GM19239 (cell line): ENCODE results near the gene CASP6.

ENCODE experiments used
- DNase-seq: peaks from one replicate; pipeline ENCODE4 v3.0.0; 2011; ENCODE audit warnings: low spot score; ENCODE audit not compliant: insufficient read length
- FAIRE-seq: peaks from 2 replicates; lab custom pipeline; 2011; peaks lifted over from hg19 to GRCh38; lab: Jason Lieb, UNC

CASP6 gene

DNA sequence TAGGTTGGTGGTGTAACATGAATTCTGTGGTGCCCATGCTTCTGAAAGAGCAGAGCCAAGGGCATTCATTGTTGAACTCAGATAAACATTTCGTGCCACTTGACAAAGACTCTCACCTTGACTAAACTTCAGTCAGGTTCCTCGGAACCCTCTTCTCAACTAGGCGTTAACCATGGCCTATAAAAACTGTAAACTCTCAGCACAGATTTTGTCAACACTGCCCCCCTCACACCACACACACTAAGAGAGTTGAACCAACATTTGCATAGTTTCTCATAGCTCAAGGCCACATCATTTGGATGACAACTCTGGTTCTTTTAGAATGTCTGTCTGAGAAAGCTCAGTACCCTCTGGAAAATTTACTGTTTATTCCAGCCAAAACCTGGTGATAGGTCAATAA, 28.1 kb downstream of the CASP6 start:
- no peak for DNase-seq

DNA sequence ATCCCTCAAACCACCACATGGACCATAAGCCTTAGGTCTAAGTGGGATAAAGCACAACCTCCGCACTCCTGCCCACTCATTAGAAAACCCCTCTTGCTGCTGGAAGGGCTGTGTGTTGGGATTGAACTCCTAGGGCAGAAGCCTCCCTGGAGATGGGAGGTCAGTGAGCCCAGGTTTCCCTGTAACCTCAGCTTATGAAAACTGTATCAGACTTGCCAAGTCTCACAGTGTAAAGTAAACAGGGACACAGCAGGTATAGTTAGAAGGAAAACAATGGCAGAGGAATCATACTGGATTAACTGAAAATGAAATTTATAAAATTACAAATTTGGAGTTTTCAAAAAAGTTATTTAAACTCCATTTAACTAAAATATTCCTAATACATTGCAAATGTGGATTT, 29.9 kb downstream of the CASP6 start:
- no peak for FAIRE-seq
- no peak for DNase-seq

More for the DNA sequence above, 28.1 kb downstream of the CASP6 start:
- FAIRE-seq = no peak

DNA sequence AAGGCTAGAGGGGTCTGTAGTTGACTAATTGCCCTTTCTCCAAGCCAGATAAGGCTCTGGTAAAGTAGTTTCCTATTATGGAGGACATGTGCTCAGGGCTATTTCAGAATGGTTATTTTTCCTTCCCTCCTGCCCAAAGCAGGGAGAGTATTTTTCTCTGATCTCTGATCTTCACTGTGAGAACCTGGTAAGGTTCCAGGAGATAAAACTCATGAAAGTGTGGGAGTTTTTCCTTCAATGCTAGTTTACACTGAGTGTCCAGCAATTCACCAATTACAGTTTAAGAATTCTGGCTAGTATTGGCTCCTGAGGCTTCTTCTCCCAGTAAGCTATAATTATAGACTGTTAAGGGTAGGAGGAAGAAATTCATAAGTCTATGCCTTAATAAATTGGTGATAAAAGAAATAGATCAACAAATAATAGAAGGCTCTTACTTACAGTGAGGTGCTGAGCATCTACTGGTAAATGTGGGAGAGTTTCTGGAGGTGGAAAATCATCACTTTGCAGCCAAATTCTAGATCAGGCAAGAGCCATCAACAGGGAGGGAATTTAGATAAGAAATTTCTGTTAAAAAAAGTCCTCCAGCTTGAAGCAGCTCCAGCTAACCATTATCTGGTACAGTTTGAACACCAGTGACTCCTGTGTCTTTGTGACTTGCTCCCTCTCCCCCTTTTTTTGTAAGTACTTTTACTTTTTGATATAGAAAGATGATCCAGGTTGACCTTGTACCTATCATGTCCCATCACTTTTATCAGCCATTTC, 30.9 kb downstream of the CASP6 start:
- no peak for DNase-seq
- no peak for FAIRE-seq

DNA sequence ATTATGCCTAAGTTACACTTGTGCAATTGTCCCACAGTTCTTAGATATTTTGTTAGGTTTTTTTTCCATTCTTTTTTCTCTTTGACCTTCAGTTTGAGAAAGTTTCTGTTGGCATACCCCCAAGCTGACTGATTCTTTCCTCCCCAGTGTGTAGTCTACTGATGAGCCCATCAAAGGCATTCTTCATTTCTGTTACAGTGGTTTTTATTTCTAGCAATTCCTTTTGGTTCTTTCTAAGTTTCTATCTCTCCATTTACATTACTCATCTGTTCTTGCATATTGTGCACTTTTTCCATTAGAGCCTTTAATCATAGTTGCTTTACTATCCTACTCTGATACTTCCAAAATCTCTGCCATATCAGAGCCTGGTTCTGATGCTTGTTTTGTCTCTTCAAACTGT, 31.9 kb downstream of the CASP6 start:
- DNase-seq (no peak), FAIRE-seq (no peak)

DNA sequence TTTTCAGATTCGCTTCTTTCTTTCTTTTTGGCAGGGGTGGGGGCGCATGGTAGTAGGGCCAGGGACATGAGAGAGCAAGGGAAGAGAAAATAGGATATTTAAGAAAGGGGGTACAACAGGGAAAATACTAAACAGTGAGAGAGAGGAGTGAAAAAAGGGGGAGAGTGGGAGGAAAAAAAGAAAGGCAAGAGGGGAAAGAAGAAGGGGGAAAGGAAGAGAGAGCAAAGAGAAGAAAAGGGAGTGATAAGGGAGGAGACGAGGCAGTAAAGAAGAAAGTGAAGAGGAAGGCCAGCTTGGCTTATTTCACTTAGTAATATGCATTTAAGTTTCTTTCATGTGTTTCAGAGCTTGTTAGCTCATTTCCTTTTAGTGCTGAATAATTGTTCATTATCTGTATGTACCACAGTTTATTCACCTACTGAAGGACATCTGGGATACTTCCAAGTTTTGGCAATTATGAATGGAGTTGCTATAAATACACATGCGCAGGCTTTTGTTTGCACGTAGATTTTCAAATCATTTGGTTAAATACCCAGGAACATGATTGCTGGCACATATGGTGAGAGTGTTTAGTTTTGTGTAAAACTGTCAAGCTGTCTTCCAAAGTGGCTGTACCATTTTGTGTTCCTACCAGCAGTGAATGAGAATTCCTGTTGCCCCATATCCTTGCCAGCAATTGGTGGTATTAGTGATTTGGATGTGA, 37.3 kb downstream of the CASP6 start:
- FAIRE-seq = peak; percentile 48
- no peak for DNase-seq

DNA sequence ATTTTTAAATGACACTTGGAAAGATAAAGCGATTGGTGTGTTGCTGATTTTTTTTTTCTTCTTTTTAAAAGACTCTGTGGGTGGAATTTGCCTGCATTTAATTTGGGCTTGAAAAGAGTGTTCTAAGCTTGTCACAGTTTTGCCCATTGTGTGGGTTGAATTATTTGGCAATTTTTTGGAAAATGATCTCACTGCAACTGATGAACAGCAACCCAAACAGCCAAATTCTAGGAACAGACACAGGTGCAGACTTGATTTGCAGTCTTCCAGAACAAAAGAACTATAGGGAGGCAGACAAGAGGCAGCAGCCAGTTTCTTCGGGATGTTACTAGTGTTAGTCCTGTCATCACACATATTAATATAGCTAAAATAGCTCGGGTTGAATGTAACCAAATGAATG, 40.5 kb downstream of the CASP6 start:
- DNase-seq = no peak
- no peak for FAIRE-seq

DNA sequence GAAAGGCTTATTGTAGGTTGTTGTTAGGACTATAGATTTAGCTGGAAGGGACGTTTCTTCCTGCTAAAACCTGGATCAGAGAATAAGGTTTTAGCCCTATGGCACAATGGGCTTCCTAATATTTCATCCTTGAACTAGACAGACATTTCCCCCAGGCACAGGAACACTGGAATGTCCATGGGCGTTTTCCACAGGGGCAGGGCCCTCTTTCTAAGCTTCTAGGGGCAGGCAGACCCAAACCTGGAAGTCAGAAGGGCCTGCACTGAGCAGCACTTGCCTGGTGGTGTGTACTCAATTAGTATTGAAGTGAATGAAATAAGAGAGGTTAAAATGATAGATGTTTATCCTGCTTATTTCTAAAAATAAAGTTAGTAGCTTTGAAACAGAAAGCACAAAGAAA, 41.1 kb downstream of the CASP6 start:
- no peak for FAIRE-seq
- DNase-seq = no peak

DNA sequence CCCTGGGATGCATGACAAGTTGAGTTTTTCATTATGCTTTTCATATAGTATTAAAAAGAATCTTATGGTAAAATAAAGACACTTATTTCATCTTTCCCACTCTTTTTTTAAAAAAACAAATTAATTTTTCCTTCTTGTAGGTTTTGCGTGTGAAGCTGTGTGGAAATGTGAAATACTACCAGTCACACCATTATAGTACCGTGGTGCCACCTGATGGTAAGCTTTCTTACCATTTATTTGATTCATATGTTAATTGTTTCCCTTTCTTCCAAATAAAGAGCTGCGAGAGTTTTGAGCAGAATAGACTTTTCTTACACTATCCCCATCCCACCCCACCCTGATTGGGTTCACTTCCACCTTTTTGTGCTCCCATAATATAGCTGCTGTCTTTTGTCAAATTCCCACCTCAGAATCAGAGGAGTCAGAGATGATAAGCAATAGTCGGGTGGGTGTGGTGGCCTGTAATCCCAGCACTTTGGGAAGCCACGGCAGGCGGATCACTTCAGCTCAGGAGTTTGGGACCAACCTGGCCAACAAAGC, 44.3 kb downstream of the CASP6 start:
- no peak for DNase-seq

DNA sequence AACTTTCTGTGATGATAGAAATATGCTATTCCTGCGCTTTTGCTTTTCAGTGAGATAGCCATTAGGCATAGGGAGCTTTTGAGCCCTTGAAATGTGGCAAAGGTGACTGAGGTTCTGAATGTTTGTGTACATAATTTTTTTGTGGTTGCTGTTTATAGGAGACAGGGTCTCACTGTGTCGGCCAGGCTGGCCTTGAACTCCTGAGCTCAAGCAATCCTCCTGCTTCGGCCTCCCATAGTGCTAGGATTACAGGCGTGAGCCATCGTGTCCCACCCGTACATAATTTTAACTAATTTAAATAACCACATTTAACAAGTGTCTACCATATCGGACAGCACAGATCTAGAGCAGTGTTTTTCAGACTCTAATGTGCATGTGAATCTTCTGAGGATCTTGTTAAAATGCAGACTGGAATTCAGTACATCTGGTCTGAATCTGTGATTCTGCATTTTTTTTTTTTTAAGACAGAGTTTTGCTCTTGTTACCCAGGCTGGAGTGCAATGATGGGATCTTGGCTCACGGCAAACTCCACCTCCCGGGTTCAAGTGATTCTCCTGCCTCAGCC, 45.3 kb downstream of the CASP6 start:
- no peak for FAIRE-seq
- no peak for DNase-seq

More for the DNA sequence above, 44.3 kb downstream of the CASP6 start:
- no peak for FAIRE-seq

DNA sequence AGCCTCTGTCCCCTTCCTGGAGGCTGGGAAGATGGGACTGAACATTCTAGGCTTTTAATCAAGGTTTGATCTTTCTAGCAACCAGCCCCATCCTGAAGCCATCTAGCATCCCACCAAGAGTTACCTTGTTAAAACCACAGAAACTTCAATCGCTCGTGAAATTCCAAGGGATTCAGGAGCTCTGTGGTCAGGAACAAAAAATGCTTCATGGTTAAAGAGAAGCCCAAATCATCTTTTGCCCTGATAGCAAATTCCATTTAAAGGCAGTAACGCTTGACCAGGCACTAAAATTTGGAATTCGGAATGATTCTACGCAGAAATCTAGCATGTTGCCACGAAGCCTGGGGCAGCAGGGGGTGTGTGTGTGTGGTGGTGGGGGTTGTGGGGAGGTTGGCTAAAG, 47.8 kb downstream of the CASP6 start:
- FAIRE-seq = no peak
- DNase-seq = no peak

DNA sequence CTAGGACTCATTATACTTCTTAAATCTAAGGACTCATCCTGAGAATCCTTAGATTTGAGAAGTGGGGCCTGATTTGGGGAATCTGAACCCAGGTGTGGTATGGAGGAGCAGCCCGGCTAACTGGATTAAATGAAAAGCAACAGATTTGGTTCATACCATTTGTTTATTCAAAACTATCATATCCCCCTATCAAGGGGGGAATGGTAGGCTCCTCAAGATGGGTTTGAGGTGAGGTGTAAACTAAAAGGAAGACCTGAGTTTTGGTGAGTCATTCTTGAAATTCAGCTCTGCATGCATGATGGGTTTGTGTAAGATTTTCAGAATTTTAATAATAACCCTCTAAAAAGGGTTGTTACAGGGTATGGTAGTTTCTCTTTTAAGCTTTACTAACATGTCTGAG, 53.4 kb downstream of the CASP6 start:
- DNase-seq = peak; percentile 40
- FAIRE-seq = peak; percentile 89

DNA sequence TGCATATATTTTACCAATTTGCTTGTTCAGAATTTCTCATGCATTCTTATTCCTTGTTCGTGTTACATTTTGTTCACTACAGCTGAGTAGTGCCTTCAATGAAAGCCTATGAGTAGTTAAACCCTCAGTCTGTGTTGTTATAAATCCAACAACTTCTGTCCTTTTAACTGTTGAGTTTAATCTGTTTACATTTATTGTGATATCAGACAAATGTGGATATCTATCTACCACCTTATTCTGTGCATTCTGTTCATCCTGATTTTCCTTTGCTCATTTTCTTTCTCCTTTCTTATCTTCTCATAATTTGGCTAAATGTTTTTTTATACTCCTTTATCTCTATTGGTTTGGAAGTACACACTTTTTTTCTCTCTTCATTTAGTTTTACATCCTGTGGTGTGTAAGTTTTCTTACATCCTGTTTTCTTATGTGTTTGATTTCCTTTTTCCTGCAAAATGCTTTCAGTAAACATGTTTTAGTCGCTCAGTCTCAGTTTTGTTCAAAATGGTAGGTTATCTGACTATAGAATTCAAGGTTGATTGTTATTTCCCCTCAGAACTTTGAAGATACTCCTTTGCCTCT, 54.2 kb downstream of the CASP6 start:
- peak; percentile 81 for FAIRE-seq
- DNase-seq = no peak

DNA sequence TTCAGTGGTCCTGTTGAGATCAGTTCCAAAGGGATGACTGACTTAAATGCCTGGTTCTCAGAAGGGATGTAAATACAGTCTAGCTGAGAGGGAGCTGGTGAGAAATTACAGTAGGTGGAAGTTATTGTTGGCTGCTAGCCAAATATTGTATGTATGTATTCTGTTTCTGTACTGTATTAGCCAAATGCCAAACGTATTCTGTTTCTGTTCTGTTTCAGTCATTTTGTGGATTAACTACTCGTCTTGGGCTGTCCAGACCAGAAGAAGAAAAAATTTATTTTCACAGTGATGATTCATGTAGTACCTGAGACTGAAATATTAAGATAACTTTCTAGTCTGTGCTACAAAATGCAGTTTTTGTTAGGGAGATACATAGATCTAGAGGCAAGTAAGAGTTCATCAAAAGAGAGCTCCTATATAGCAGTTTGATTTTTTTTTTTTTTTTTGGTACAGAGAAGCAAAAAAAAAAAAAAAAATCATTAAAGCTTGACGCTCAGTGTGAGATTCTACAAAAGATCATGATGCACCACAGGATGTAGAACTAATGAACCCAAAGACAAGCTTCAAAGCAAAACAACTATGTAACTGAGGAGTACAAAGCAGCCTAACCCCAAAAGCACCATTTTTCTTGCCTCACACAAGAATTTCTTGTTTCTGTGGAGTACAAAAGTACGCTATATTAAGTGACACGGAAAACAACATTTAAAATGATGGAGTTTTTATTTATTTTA, 54.8 kb downstream of the CASP6 start:
- DNase-seq (no peak), FAIRE-seq (peak; percentile 45)

DNA sequence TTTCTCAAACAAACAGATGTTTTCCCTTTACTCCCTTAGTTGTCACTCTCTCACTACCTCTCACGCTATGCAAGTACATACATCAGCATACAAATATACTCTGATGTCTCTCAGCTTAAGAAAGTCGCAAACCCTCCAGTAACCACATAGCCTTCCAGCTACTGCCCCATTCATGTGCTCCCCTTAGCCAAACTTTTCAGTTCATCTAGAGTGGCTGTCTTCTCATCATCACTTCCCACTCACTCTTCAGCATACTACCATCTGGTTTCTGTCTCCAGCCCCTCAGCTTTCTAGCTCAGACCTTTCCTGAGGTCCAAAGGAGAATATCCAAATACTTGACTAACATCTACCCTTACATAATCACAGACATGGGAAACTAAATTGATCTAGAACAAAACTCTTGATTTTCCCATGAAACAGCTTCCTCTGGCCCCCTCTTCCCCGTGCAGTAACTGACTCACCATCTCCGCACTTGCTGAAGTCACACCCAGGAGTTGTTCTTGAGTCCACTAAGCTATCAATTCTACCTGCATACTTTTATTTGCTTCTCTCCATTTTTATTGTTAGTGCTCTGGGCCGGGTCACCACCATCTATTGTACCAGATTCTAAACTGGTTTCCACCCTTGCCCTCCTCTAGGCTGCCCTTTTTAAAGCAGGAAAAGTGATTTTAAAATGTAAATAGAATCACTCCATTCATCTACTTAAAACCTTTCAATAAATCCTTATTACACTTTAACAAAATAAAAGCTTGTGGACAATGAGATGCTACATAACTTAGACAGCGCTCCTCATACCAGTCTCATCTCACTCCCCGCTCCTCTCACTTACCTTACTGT, 57.2 kb downstream of the CASP6 start:
- peak; percentile 39 for FAIRE-seq
- DNase-seq = no peak

DNA sequence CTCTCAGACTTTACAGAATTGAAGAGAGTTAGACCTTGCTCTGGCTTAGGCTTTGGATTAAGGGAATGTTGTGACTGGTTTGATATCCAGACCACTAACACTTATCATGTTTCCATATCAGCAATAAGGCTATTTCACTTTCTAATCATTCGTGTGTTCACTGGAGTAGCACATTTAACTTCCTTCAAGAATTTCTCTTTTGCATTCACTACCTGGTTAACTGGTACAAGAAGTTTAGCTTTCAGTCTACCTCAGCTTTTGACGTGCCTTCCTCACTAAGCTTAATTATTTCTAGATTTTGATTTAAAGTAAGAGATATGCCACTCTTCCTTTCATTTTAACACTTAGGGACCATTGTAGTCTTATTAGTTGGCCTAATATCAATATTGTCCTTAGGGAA, 62.6 kb downstream of the CASP6 start:
- FAIRE-seq = peak; percentile 4
- no peak for DNase-seq
